Upper lobe of left lung (tissue), 4 donors: ENCODE data around the gene BTBD7.

ENCODE experiments used
- CTCF ChIP-seq, 6 experiments: fragments of 450-650 bp in 4 of 6; fragments of 200-600 bp in 2 of 6; sonication (generic) in 2 of 6; IDR thresholded peaks; one replicate each; pipeline ENCODE4 v1.5.1; 2016 to 2019; ENCODE audit warnings: antibody characterized with exemption in 6 of 6
- POLR2A ChIP-seq, 4 donors: fragments of 450-650 bp; IDR thresholded peaks; one replicate each; pipeline ENCODE4 v1.5.1; 2016 to 2017; ENCODE audit warnings: antibody characterized with exemption in 4 of 4, mild to moderate bottlenecking in 2 of 4
- POLR2AphosphoS5 ChIP-seq, 2 donors: sonication (generic); formaldehyde crosslinking; IDR thresholded peaks; one replicate each; pipeline ENCODE4 v1.5.1; 2017; ENCODE audit warnings: antibody characterized with exemption in 2 of 2

GRCh38 chr14:93201155-93201704 is 131.6 kb downstream of the BTBD7 start:
- no peak for TF ChIP-seq POLR2A (IDR thresholded peaks at IDR 0.05)
- TF ChIP-seq CTCF (IDR thresholded peaks at IDR 0.05) = no peak
- TF ChIP-seq POLR2AphosphoS5 (IDR thresholded peaks at IDR 0.05) = no peak
